ENCODE results near the gene PIGU. TPM values are rescaled to one million over a fixed set of nuclear protein-coding genes. Genes with fewer than 3 reads are reported as not detected.

Gene PIGU
- total and polyA plus RNA-seq, 2 of the 13 experiments (the other 11 are each of a cell fraction or from before 2014, with no cell fraction given): 45.5 to 231 TPM

DNA sequence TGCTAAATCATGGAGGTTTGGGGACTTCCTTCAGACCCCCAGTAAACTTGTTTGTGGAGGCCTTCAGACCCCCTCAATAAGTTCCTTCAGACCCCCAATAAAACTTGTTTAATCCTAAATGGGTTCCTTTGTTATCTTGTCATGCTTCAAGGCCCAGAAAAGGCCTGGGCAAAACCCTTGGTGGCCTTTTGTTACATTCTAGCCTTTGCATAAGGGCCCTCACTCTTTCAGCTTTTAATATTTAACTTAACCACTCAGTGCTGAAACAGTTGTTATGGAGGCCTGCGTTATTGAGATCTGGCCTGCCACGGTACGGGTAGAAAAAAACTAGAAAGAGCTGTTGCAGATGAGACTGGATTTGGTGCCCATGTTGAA, 165.0 kb downstream of the PIGU start (continued):
- TF ChIP-seq, protein P1, sequence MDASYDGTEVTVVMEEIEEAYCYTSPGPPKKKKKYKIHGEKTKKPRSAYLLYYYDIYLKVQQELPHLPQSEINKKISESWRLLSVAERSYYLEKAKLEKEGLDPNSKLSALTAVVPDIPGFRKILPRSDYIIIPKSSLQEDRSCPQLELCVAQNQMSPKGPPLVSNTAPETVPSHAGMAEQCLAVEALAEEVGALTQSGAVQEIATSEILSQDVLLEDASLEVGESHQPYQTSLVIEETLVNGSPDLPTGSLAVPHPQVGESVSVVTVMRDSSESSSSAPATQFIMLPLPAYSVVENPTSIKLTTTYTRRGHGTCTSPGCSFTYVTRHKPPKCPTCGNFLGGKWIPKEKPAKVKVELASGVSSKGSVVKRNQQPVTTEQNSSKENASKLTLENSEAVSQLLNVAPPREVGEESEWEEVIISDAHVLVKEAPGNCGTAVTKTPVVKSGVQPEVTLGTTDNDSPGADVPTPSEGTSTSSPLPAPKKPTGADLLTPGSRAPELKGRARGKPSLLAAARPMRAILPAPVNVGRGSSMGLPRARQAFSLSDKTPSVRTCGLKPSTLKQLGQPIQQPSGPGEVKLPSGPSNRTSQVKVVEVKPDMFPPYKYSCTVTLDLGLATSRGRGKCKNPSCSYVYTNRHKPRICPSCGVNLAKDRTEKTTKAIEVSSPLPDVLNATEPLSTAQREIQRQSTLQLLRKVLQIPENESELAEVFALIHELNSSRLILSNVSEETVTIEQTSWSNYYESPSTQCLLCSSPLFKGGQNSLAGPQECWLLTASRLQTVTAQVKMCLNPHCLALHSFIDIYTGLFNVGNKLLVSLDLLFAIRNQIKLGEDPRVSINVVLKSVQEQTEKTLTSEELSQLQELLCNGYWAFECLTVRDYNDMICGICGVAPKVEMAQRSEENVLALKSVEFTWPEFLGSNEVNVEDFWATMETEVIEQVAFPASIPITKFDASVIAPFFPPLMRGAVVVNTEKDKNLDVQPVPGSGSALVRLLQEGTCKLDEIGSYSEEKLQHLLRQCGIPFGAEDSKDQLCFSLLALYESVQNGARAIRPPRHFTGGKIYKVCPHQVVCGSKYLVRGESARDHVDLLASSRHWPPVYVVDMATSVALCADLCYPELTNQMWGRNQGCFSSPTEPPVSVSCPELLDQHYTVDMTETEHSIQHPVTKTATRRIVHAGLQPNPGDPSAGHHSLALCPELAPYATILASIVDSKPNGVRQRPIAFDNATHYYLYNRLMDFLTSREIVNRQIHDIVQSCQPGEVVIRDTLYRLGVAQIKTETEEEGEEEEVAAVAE (CRISPR knock-in tag; IDR thresholded peaks at IDR 0.05; ENCODE audit: borderline replicate concordance): no peak
- TF ChIP-seq, protein P2, sequence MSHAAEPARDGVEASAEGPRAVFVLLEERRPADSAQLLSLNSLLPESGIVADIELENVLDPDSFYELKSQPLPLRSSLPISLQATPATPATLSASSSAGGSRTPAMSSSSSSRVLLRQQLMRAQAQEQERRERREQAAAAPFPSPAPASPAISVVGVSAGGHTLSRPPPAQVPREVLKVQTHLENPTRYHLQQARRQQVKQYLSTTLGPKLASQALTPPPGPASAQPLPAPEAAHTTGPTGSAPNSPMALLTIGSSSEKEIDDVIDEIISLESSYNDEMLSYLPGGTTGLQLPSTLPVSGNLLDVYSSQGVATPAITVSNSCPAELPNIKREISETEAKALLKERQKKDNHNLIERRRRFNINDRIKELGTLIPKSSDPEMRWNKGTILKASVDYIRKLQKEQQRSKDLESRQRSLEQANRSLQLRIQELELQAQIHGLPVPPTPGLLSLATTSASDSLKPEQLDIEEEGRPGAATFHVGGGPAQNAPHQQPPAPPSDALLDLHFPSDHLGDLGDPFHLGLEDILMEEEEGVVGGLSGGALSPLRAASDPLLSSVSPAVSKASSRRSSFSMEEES (CRISPR knock-in tag; IDR thresholded peaks at IDR 0.05): no peak
- no peak for TF ChIP-seq ISL2 (CRISPR knock-in tag; IDR thresholded peaks at IDR 0.05)
- no peak for TF ChIP-seq EP300 (IDR thresholded peaks at IDR 0.05; ENCODE audit: low read depth in 2 of 2, low read length in 2 of 2)
- TF ChIP-seq EP300 (CRISPR knock-in tag; IDR thresholded peaks at IDR 0.05; ENCODE audit: borderline replicate concordance): no peak
- TF ChIP-seq ZNF572 (CRISPR knock-in tag; IDR thresholded peaks at IDR 0.05): no peak
- TF ChIP-seq CHD2 (IDR thresholded peaks at IDR 0.05; ENCODE audit: low read depth, low read length): no peak
- TF ChIP-seq, protein P3, sequence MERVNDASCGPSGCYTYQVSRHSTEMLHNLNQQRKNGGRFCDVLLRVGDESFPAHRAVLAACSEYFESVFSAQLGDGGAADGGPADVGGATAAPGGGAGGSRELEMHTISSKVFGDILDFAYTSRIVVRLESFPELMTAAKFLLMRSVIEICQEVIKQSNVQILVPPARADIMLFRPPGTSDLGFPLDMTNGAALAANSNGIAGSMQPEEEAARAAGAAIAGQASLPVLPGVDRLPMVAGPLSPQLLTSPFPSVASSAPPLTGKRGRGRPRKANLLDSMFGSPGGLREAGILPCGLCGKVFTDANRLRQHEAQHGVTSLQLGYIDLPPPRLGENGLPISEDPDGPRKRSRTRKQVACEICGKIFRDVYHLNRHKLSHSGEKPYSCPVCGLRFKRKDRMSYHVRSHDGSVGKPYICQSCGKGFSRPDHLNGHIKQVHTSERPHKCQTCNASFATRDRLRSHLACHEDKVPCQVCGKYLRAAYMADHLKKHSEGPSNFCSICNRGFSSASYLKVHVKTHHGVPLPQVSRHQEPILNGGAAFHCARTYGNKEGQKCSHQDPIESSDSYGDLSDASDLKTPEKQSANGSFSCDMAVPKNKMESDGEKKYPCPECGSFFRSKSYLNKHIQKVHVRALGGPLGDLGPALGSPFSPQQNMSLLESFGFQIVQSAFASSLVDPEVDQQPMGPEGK (CRISPR knock-in tag; IDR thresholded peaks at IDR 0.05): no peak
- no peak for TF ChIP-seq ZFP1 (CRISPR knock-in tag; IDR thresholded peaks at IDR 0.05)
- TF ChIP-seq NFYB (CRISPR knock-in tag; IDR thresholded peaks at IDR 0.05): no peak
- TF ChIP-seq, protein P4, sequence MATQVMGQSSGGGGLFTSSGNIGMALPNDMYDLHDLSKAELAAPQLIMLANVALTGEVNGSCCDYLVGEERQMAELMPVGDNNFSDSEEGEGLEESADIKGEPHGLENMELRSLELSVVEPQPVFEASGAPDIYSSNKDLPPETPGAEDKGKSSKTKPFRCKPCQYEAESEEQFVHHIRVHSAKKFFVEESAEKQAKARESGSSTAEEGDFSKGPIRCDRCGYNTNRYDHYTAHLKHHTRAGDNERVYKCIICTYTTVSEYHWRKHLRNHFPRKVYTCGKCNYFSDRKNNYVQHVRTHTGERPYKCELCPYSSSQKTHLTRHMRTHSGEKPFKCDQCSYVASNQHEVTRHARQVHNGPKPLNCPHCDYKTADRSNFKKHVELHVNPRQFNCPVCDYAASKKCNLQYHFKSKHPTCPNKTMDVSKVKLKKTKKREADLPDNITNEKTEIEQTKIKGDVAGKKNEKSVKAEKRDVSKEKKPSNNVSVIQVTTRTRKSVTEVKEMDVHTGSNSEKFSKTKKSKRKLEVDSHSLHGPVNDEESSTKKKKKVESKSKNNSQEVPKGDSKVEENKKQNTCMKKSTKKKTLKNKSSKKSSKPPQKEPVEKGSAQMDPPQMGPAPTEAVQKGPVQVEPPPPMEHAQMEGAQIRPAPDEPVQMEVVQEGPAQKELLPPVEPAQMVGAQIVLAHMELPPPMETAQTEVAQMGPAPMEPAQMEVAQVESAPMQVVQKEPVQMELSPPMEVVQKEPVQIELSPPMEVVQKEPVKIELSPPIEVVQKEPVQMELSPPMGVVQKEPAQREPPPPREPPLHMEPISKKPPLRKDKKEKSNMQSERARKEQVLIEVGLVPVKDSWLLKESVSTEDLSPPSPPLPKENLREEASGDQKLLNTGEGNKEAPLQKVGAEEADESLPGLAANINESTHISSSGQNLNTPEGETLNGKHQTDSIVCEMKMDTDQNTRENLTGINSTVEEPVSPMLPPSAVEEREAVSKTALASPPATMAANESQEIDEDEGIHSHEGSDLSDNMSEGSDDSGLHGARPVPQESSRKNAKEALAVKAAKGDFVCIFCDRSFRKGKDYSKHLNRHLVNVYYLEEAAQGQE (IDR thresholded peaks at IDR 0.05; ENCODE audit: borderline replicate concordance in 1 of 2, low read depth in 1 of 2, low read length in 2 of 2): no peak
- TF ChIP-seq, protein P5, sequence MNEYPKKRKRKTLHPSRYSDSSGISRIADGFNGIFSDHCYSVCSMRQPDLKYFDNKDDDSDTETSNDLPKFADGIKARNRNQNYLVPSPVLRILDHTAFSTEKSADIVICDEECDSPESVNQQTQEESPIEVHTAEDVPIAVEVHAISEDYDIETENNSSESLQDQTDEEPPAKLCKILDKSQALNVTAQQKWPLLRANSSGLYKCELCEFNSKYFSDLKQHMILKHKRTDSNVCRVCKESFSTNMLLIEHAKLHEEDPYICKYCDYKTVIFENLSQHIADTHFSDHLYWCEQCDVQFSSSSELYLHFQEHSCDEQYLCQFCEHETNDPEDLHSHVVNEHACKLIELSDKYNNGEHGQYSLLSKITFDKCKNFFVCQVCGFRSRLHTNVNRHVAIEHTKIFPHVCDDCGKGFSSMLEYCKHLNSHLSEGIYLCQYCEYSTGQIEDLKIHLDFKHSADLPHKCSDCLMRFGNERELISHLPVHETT (CRISPR knock-in tag; conservative IDR thresholded peaks at IDR 0.05): no peak
- no peak for TF ChIP-seq U2AF1 (optimal IDR thresholded peaks at IDR 0.05; ENCODE audit: low read depth, low read length)
- no peak for TF ChIP-seq SSRP1 (CRISPR knock-in tag; IDR thresholded peaks at IDR 0.05)
- no peak for TF ChIP-seq HDAC2 (CRISPR knock-in tag; IDR thresholded peaks at IDR 0.05)
- 0 out of 2 replicates have a peak, but pooled peaks have one; percentile 4 for TF ChIP-seq NCOR1 (IDR thresholded peaks at IDR 0.05; ENCODE audit: borderline replicate concordance, low read length)
